ENCODE data around the gene SAT1.
A peak's percentile ranks its signal among the peaks of the same experiment; 100 is the strongest.

The SAT1 gene

DNA sequence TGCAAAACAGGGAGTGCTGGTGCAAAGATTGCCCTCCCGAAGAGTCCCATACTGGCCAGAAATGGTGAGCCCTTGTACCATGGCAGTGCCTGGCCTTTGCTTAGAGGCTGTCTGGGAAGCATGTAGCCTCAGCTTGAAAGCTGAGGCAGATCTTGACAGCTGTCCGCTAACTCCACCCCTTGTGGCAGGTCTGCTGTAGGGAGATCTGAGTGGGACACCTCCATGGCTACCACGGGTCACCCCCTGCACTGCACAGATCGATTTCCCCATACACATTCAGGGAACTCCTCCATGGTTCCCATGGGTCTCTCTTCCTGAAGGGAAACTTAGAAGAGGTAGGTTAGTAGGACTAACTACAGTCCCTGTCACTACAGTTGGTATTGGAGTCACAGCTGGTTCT is 33.8 kb upstream of the SAT1 start:
- DNase-seq (ENCODE audit: low read depth): no peak
- H3K4me3 ChIP-seq (ENCODE audit: low read depth, low read length): no peak overlapping the region
- no peak for TF ChIP-seq CTCF (IDR thresholded peaks at IDR 0.05; ENCODE audit: insufficient read depth, low read depth, low read length, missing control alignments)

- no peak for TF ChIP-seq CTCF (IDR thresholded peaks at IDR 0.05; ENCODE audit: insufficient read depth, low read depth, low read length, missing control alignments)
- no peak overlapping the region for H3K4me3 ChIP-seq (ENCODE audit: low read depth, low read length)
- DNase-seq (ENCODE audit: low read depth): no peak
Measured at GRCh38 chrX:23749576-23749975, 33.4 kb upstream of the SAT1 start.

GRCh38 chrX:23752740-23753415 is 30.1 kb upstream of the SAT1 start:
- DNase-seq (ENCODE audit: low read depth): no peak
- H3K4me3 ChIP-seq (ENCODE audit: low read depth, low read length): no peak overlapping the region
- TF ChIP-seq CTCF (IDR thresholded peaks at IDR 0.05; ENCODE audit: insufficient read depth, low read depth, low read length, missing control alignments): no peak

DNA sequence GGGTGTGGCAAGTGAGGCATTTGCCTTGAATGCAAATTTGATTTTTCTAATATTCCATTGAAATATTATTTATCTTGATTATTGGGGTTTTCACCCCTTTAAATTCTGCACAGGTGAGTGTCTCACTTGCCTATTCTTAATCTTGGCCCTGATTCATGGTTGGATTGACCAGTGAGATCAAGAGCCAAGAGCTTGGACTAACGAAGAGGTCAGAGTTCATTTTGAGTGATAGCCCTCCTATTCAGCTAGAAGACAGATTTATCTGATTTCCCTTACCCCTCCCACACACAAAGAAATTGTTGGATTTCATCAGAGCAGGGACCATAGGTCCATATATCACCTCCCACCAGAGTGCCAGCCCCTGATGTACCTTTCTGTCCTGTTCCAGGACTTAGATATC is 28.3 kb upstream of the SAT1 start:
- H3K4me3 ChIP-seq (ENCODE audit: low read depth, low read length): no peak overlapping the region
- no peak for TF ChIP-seq CTCF (IDR thresholded peaks at IDR 0.05; ENCODE audit: insufficient read depth, low read depth, low read length, missing control alignments)

GRCh38 chrX:23756165-23756564 is 26.8 kb upstream of the SAT1 start:
- peak; percentile 48 for TF ChIP-seq CTCF (IDR thresholded peaks at IDR 0.05; ENCODE audit: insufficient read depth, low read depth, low read length, missing control alignments)
- H3K4me3 ChIP-seq (ENCODE audit: low read depth, low read length): no peak overlapping the region
- peak; percentile 79 for DNase-seq (ENCODE audit: low read depth)

More for the DNA sequence above, 28.3 kb upstream of the SAT1 start:
- DNase-seq (ENCODE audit: low read depth): no peak

DNA sequence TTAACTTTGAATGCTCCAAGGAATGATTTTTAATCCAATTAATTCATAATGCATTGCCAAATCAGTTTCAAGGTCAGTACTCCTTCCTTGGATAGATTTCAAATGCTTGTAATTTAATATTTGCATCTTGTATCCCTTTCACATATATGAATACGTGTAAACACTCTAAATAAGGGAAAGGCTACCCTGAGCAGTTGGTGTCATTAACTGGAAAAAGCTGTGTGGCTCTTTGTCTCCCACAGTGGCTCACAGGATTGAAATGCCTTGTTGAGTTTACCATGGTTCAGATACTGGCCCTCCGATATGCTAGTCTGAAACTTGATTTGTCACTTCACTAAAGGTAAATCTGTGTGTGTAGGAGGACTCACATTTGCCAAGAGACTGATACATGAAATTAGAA is 23.2 kb upstream of the SAT1 start:
- H3K4me3 ChIP-seq (ENCODE audit: low read depth, low read length): no peak overlapping the region
- no peak for TF ChIP-seq CTCF (IDR thresholded peaks at IDR 0.05; ENCODE audit: insufficient read depth, low read depth, low read length, missing control alignments)
- DNase-seq (ENCODE audit: low read depth): no peak

All from GM12865 (cell line).